HG02870 (cell line): ENCODE data around the gene HYAL2.
A peak's percentile ranks its signal among the peaks of the same experiment; 100 is the strongest.
"Not testable (repeated sequence)": the region's sequence is repeated elsewhere in the genome, so short reads cannot be mapped to it uniquely, and the experiment has no call there.

Experiments used
- ATAC-seq: cut with Tn5 transposase; IDR thresholded peaks from one replicate; pipeline ENCODE4 v1.9.1; 2021; ENCODE audit warnings: mild to moderate bottlenecking, moderate library complexity; ENCODE audit not compliant: unreplicated experiment

Gene HYAL2

GRCh38 chr3:50272911-50273688 lies 49.4 kb downstream of the HYAL2 start:
- peak; percentile 78 for ATAC-seq

- not testable (repeated sequence) for ATAC-seq
Observed at GRCh38 chr3:50272538-50272910, 50.0 kb downstream of the HYAL2 start.

- ATAC-seq, result no peak
Observed at GRCh38 chr3:50271314-50271936, 51.1 kb downstream of the HYAL2 start.

- ATAC-seq, result no peak
Observed at GRCh38 chr3:50270422-50271224, 51.9 kb downstream of the HYAL2 start.

- no peak for ATAC-seq
Observed at GRCh38 chr3:50269977-50270413, 52.5 kb downstream of the HYAL2 start.

GRCh38 chr3:50269460-50269859 lies 53.1 kb downstream of the HYAL2 start:
- ATAC-seq, result no peak

GRCh38 chr3:50268703-50269451 lies 53.7 kb downstream of the HYAL2 start, which contains the start of gene SEMA3B:
TSS of gene SEMA3B (plus strand) at chr3:50269147. CDS start at chr3:50269241, 94 bp downstream.
- ATAC-seq, result no peak

- ATAC-seq, result no peak
Observed at GRCh38 chr3:50268276-50268675, 54.3 kb downstream of the HYAL2 start.
